ENCODE data around the gene LRRC42.
A peak's percentile ranks its signal among the peaks of the same experiment; 100 is the strongest.

The LRRC42 gene

GRCh38 chr1:54009406-54009805 lies 63.3 kb downstream of the LRRC42 start:
- no peaks in the 10 kb centered on the region for H3K9me3 ChIP-seq

DNA sequence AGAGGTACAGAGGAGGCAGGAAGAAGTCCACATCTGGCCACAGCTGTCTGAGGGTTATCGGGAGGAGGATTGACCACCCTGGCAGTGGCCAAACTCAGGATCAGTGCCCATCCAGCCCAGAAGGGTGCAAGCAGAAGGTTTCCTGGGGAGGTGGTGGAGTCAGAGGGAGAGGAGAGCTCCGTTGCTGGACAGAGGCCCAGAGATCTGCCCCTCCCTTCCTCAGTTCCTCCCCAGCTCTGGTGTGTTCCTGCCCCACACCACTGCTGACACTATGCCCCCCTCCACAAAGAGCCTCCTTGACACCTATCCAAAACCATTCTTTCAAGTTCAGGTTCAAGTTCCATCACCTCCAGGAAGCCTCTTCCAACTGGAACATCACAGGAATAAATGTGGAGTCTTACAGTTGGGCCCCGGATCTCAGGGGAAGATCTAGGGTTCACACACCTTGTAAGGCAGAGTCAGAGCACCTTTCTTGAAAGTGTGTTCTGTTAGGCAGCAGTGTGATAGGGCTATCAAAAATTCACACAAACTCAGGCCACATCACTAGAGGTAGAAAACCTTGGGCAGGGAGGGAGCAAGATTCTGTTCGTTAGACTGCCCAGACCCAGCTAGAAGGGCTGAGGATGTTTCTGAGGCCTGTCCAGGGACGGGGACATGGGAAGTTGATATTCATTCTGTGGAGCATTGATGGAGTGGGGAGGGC lies 64.4 kb downstream of the LRRC42 start:
- TF ChIP-seq, protein P1, sequence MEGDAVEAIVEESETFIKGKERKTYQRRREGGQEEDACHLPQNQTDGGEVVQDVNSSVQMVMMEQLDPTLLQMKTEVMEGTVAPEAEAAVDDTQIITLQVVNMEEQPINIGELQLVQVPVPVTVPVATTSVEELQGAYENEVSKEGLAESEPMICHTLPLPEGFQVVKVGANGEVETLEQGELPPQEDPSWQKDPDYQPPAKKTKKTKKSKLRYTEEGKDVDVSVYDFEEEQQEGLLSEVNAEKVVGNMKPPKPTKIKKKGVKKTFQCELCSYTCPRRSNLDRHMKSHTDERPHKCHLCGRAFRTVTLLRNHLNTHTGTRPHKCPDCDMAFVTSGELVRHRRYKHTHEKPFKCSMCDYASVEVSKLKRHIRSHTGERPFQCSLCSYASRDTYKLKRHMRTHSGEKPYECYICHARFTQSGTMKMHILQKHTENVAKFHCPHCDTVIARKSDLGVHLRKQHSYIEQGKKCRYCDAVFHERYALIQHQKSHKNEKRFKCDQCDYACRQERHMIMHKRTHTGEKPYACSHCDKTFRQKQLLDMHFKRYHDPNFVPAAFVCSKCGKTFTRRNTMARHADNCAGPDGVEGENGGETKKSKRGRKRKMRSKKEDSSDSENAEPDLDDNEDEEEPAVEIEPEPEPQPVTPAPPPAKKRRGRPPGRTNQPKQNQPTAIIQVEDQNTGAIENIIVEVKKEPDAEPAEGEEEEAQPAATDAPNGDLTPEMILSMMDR (IDR thresholded peaks at IDR 0.05), result no peak
- intact Hi-C loops (cut with DNase I; ENCODE audit: low total_unique reads), result no loop called here
- Histone ChIP-seq H3K36me3 (no peaks in the 10 kb centered on the region), H3K27me3 (peaks cover 0 to 48% of the 10 kb centered on the region in 2 donors), H3K4me1 (no peaks in the 10 kb centered on the region), H3K4me3 (no peak overlapping the region), H3K9me3 (no peaks in the 10 kb centered on the region), H3K27ac (no peak overlapping the region)
- no peak for DNase-seq

More at GRCh38 chr1:54009406-54009805, 63.3 kb downstream of the LRRC42 start:
- DNase-seq, result peak in 1 of 2 donors; percentile 20
- Histone ChIP-seq H3K27ac (no peak overlapping the region), H3K27me3 (peaks cover 0 to 39% of the 10 kb centered on the region in 2 donors), H3K4me3 (no peak overlapping the region), H3K4me1 (no peaks in the 10 kb centered on the region), H3K36me3 (no peaks in the 10 kb centered on the region)
- TF ChIP-seq, protein P1 (IDR thresholded peaks at IDR 0.05), result no peak
- intact Hi-C loops (cut with DNase I; ENCODE audit: low total_unique reads), result no loop called here

DNA sequence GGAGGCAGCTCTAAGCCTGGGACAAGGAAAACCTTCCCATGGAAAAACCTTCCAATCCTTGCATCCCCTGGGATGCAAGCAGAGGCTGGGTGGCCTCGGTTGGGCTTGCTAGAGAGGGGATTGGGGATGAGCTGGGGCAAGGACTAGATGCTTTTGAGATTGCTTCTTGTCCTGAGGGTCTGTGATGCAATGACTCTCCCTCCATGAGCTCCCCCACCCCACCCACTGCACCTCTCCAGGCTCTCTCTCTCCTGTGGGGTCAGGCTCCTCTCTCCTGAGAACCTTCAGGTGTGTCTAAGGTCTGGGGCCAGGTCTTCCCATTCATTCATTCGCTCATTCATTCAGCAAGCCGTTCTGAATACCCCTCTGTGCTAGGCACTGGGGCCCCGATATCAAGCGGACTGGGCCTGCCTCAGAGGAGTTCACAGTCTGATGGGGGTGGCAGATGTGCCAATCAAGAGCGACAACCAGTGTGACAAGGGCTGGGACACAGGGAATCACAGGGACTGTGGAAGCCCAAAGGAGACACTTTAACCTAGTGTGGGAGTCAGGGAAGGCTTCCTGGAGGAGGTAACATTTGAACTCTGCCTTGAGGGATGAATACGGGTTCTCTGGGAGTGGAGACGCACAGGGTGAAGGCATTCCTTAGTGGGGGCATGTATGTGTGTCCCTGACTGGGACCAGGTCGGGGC lies 65.3 kb downstream of the LRRC42 start:
- peak in 1 of 2 donors; percentile 32 for DNase-seq
- intact Hi-C loops (cut with DNase I; ENCODE audit: low total_unique reads), result no loop called here
- Histone ChIP-seq H3K27ac (no peak overlapping the region), H3K4me3 (no peak overlapping the region), H3K36me3 (no peaks in the 10 kb centered on the region), H3K9me3 (no peaks in the 10 kb centered on the region), H3K4me1 (no peaks in the 10 kb centered on the region), H3K27me3 (peaks cover 0 to 52% of the 10 kb centered on the region in 2 donors)
- TF ChIP-seq, protein P1 (IDR thresholded peaks at IDR 0.05), result no peak

DNA sequence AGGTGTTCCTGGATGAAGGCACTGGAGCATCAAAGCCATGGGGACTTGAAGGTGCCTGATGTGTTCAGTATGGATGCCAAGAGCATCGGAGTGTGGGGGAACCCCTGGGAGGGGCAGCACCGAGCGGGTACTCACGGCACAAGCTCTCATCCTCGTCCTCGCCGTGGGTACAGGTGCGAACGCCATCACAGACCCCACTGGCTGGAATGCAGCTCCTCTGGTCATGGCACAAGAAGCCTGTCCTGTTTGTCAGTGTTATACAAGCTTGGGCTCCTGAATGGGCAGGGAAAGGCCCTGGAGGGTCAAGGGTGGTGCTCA lies 65.8 kb downstream of the LRRC42 start:
- TF ChIP-seq, protein P1 (IDR thresholded peaks at IDR 0.05), result no peak
- intact Hi-C loops (cut with DNase I; ENCODE audit: low total_unique reads), result no loop called here
- Histone ChIP-seq H3K9me3 (no peaks in the 10 kb centered on the region), H3K4me1 (no peaks in the 10 kb centered on the region), H3K27ac (no peak overlapping the region), H3K4me3 (no peak overlapping the region), H3K36me3 (no peaks in the 10 kb centered on the region), H3K27me3 (peaks cover 0 to 57% of the 10 kb centered on the region in 2 donors)
- peak in 1 of 2 donors; percentile 48 for DNase-seq

DNA sequence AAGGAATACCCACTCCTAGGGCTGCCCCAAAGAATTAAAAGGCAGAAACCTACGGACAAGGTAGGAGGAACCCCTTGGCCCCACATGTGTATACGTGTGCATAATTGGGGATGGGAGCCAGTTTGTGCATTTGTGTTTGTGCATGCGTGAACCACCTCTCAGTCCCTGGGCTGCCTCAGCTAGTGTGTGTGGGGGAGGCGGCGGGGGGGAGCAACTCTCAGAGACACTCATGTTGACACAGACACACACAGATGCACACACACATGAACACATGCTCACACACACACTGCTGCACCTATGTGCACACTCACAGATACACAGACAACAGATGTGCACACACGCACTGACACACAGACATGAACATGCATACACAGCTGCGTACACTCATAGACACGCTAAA lies 66.7 kb downstream of the LRRC42 start:
- no peak overlapping the region for H3K4me3 ChIP-seq
- H3K27ac ChIP-seq, result no peak overlapping the region
- H3K27me3 ChIP-seq, result peaks cover 0 to 60% of the 10 kb centered on the region in 2 donors
- DNase-seq, result peak in 1 of 2 donors; percentile 44
- no peaks in the 10 kb centered on the region for H3K4me1 ChIP-seq
- H3K36me3 ChIP-seq, result no peaks in the 10 kb centered on the region
- no peaks in the 10 kb centered on the region for H3K9me3 ChIP-seq
- intact Hi-C loops (cut with DNase I; ENCODE audit: low total_unique reads), result no loop called here
- TF ChIP-seq, protein P1 (IDR thresholded peaks at IDR 0.05), result no peak

Measured in tibial artery (tissue), 4 donors.